ENCODE results near the gene OR10V1. TPM values are rescaled to one million over a fixed set of nuclear protein-coding genes. Genes with fewer than 3 reads are reported as not detected.

OR10V1 gene, protein sequence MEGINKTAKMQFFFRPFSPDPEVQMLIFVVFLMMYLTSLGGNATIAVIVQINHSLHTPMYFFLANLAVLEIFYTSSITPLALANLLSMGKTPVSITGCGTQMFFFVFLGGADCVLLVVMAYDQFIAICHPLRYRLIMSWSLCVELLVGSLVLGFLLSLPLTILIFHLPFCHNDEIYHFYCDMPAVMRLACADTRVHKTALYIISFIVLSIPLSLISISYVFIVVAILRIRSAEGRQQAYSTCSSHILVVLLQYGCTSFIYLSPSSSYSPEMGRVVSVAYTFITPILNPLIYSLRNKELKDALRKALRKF
- total RNA-seq = not detected

GRCh38 chr11:59713745-59714144 lies at the start of gene OR10V1:
Gene OR10V1, minus strand, starts transcription at chr11:59713845. Its CDS starts 0 bp downstream, at chr11:59713845.

GRCh38 chr11:59754859-59755700 lies 41.4 kb upstream of the OR10V1 start, which contains the start of gene STX3:
Gene STX3, plus strand, starts transcription at chr11:59755376. Its CDS starts 230 bp downstream, at chr11:59755606.

GRCh38 chr11:59668950-59669610 lies 44.6 kb downstream of the OR10V1 start, which contains the start of gene PATL1:
Gene PATL1, minus strand, starts transcription at chr11:59669037. Its CDS starts 142 bp downstream, at chr11:59668895.

Other genes with a start within 250 kb of the OR10V1 start
- not detected for gene OR4D10, start 240.5 kb downstream of the OR10V1 start, total RNA-seq
- not detected for gene OR4D11, start 210.3 kb downstream of the OR10V1 start, total RNA-seq
- not detected for gene OR4D9, start 202.3 kb downstream of the OR10V1 start, total RNA-seq
- 44.6 TPM for gene OSBP, start 98.1 kb downstream of the OR10V1 start, total RNA-seq
- gene PATL1, start 44.8 kb downstream of the OR10V1 start, total RNA-seq = 10.0 TPM
- 33.5 TPM for gene STX3, start 41.5 kb upstream of the OR10V1 start, total RNA-seq
- 36.0 TPM for gene MRPL16, start 96.9 kb upstream of the OR10V1 start, total RNA-seq
- gene CBLIF, start 131.7 kb upstream of the OR10V1 start, total RNA-seq = 0.53 TPM
- gene TCN1, start 152.6 kb upstream of the OR10V1 start, total RNA-seq = 1.4 TPM
- gene OOSP3, start 164.9 kb upstream of the OR10V1 start, total RNA-seq = not detected
- gene OOSP1, start 224.6 kb upstream of the OR10V1 start, total RNA-seq = not detected